Non-pigmented ciliary epithelial cell (primary cell): Measurements from ENCODE around the gene DEPDC7.

Experiments used
- DNase-seq: peaks from one replicate; pipeline ENCODE4 v3.0.0-alpha.2; 2010; ENCODE audit warnings: low read depth

DEPDC7 gene

DNA sequence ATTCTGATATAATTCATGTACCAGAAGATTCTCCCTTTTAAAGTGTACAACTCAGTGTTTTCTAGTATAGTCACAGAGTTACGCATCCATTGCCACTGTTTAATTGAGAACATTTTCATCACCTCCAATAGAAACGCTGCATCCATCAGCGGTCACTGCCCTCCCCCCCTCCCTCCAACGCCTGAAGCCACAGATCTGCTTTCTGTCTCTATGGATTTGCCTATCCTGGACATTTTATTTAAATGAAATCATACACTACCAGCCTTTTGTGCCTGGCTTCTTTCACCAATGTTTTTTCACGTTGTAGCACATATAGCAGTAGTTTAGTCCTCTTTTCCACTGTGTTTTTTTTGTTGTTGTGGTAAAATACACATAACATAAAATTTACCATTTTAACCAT lies 46.5 kb downstream of the DEPDC7 start:
- DNase-seq = no peak

DNA sequence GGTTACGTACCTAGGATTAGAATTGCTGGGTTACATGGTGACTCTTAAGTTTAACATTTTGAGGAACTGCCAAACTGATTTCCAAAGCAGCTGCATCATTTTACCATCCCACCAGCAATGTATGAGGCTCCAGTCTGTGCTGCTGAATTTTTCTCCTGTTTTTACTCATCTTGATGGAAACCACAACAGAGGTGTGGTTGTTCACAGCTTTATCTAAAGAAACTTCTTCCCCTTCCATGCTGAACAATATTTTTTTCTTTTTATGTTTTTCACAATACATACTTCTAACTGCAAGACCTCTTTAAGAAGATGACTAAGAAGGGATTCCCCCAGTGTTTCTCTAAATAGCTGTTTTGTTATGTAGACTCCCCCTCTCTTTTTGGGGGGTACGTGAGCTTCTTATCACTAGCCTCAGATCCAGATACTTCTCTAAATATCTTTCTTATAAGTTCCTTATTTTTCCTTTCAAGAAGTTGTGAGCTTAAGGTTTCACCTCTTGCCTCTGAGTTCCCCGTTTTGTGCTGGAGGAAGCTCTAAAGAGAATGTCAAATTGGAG lies 47.7 kb downstream of the DEPDC7 start:
- DNase-seq = no peak

DNA sequence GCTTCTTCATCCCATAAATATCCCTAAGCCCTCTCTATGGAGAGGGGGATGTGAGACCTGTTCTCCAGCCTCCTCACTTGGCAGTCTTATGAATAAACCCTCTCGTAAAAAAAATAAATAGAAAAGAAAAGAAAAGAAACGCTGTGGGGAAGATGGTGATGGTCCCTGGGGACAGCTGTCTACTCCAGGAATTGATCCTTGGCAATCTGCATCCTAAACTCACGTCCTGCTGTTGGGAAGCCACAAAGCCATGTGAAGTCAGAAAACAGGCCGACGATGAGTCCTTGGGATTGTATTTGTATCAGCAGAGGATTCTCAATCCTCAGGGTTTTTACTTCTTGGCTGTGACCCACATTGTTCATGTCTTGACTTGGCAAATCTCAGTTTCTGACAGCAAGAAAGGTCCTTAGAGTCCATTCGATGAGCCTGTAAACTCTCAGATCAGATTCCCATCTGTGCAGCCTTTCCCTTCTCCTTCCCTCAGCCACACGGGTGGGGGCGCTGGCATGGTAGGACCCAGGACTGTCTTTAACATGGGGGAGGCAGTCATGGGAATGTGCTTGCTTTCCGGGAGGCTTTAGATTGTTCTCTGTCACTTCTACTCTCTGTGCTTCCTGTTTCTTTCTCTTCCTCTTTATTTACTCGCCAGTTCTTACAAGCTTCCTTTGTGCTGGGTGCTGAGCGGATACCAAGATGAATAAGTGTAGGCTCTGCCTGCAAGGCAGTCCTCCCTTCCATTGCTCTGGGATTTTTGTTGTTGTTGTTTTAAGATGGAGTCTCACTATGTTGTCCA lies 48.6 kb downstream of the DEPDC7 start:
- no peak for DNase-seq

DNA sequence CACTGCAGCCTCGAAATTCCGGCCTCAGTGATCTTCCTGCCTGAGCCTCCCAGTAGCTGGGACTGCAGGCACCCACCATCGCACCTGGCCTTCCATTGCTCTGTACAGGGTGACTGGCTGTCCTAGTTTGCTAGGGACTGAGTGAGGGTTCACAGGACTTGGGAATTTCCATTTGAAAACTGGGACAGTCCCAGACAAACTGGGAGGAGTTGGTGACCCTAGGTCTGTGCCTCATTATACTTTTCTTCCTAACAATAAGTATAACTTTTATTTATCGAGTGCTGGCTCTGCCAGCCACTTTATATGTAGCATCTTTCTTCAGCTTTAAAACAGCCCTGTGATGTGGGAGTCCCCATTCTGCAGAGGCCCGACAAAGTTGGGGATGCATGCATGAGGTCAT lies 49.2 kb downstream of the DEPDC7 start:
- DNase-seq = no peak

DNA sequence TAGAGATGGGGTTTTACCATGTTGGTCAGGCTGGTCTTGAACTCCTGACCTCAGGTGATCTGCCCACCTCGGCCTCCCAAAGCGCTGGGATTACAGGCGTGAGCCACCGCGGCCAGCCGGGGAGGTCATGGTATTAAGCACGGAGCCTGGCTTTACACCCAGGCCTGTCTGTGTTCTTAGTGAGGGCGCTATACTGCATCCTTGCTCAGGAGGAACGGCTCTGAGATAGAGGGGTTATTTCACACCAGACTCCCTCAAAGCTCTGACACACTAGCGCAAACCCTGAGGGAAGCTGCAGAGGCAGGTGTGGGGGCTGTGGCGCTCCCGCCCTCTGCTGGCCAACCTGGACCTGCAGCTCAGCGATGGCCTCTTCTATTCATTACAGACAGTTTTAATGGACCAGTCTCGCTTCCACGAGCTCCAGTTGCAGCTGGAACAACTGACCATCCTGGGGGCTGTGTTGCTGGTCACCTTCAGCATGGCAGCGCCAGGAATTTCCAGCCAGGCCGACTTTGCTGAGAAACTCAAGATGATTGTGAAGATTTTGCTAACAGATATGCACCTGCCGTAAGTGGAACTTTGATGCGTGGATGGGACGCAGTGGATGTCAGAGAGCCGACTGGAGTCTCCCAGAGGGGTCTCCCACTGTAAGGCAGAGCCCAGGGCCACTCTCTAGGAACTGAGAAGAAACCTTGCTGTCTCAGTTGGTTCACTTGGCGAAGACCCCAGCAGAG lies 49.9 kb downstream of the DEPDC7 start:
- no peak for DNase-seq

- no peak for DNase-seq
These were observed 51.6 kb downstream of the DEPDC7 start for GRCh38 chr11:33067294-33067693.

DNA sequence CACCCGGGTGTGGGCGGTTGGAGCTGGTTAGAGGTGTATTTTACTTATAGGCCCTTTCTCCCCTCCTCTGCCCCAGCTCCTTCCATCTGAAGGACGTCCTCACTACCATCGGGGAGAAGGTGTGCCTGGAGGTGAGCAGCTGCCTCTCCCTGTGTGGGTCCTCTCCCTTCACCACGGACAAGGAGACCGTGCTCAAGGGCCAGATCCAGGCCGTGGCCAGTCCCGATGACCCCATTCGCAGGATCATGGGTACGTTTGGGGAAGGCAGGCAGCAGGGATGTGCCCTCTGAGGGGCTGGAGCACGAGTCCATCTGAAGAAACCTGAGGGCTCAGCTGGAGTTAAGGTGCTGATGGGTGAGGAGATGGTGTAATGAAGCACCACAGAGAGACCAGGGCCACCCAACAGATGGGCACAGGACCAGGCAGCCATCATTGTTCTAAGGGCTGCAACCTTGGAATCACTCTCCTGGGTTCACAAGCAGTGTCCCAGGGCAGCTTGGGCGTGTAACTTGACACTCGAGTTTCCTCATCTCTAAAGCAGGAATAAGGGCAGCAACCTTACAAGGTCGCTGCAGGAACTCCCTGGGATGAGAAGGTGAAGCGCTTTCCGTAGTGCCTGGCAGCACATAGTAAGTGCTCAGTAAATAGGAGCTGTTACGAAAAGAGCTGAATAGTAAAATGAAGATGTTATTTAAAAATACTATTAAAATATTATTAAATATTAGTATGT lies 53.1 kb downstream of the DEPDC7 start:
- no peak for DNase-seq

GRCh38 chr11:33072465-33072864 lies 56.8 kb downstream of the DEPDC7 start:
- no peak for DNase-seq
